Right lung (tissue), 5 donors: ENCODE data around the gene PTGER3. TPM values are rescaled to one million over a fixed set of nuclear protein-coding genes. Genes with fewer than 3 reads are reported as not detected.

ENCODE experiments used
- DNase-seq, 2 donors: peaks; one replicate each; pipeline ENCODE4 v3.0.0-alpha.2; 2013
- polyA plus RNA-seq, 5 donors: library from polyadenylated mRNA; unstranded; fragments of 120-200 nt; gene quantifications; one replicate each; pipeline versions ENCODE4 v1.2.1 to v1.2.3, GENCODE V29; 2013; ENCODE audit warnings: inconsistent platforms in 1 of 5, low replicate concordance in 1 of 5; ENCODE audit not compliant: insufficient read length in 5 of 5, insufficient read depth in 1 of 5

Gene PTGER3
- polyA plus RNA-seq, 5 donors, result 0.17 to 0.50 (median 0.41) TPM

DNA sequence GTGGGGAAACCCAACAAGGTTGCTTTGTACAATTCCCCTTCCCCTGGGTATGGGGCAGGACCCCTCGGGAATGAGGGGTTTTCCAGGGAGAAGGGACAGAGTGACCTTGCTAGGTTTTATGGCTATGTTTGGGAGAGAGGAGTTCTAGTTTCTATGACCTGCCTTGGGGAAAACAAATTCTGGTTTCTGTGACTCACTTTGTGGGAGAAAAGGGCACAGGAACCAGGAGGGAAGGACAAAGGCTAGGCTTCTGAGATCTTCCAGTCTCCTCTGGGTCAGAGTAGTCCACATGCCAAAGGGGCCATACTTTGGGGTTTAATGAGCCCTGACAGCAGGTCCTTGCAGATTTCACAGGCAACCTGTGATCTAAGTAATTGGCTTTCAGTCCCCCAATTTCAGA lies 5.5 kb upstream of the PTGER3 start:
- DNase-seq, result no peak

DNA sequence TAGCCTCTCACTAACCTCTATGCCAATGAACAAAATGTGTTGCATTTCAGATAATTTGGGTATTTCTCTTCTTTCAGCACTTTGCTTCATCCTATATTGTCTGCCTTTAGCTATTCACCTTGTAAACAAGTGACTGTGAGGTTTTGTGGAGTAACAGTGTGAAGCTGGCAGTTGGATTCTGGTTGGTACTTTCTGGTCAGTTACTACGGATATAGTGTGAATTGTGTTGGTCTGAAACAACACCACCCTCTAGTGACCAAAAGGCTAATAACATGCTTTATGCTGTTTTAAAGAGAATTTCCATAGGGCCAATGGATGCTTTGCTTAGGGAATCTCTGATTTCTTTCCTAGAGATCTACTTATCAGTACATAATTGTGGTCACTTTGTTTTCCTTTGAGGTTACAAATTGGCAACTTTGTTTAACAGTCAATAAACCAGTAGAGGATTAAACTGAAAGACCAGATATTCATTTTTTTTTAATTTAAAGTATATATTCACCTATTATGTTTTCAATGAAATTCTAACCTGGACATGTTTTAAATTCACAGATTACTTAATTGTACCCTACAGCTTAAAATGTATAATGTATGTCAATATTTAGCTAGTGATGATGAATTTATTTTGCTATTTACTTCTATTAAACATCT lies 2.5 kb upstream of the PTGER3 start:
- peak; percentile 49 to 70 for DNase-seq

DNA sequence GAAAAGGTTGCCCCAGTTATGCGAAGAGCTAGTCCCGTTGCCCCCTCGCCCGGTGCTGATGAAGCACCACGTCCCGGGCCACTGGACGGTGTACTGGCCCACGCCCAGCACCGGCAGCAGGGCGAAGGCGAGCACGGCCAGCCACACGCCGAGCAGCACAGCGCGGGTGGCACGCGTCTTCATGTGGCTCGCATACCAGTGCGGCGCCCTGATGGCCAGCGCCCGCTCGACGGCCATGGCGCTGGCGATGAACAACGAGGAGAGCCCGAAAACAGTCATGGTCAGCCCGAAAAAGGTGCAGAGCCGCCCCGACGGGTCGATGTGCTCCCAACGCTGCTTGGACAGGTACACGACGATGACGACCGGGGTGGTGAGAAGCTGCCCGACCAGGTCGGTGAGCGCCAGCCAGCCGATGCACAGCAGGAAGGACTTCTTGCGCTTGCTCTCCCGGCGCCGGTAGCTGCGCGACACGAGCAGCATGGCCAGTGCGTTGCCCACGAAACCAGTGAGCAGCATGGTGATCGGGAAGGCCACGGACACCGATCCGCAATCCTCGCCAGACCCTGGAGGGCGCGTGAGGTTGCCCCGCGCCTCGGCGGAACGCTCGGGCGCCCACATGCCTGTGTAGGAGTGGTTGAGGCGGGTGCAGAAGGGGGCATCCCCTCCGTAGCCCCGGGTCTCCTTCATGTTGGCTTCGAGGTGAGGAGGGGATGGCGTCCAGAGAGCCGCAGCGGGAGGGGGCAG lies 553 bp downstream of the PTGER3 start:
- peak in 1 of 2 donors; percentile 6 for DNase-seq

DNA sequence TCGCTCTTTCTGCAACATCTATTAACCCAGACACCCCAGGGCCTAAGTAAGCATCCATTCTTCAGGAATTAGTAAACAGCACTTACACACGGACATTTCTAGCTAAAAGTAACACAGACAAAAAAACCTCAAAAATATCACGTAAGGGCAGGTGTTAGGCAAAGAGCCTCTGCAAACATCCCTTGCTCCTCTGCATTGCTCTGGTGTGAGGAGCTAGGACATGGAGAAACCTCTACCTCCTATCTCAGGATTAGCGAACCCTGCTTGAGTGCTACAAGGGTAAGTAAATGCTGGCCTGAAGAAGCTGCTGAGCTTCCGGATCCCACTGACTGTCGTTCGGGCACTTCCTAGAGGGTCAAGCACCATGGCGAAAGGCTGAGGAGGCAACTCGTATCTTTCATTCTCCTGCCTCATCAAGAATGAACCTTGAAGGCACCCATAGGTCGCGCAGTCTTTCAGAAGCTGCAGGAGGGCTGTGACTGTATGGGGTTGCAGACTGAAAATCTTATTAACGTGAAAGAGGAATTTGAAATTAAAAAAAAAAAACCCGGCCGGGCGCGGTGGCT lies 2.1 kb downstream of the PTGER3 start:
- DNase-seq, result no peak

DNA sequence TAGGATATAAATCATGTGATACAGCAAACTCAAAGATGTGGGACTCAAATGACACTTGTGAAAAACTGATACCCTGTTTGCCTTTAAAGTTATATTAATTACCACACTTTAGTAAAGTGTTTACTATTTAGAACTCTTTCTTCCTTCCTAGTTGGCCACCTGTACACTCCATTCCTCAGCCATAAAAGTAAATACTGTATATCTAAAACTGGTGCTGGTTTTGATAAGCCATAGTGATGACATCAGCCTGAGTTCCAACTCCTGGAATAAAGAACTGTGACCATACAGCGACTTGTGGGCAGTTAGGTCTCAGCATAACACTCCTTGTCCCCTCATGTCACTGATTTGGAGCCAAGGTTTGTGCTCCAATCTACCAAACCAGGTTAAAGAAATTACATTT lies 2.8 kb downstream of the PTGER3 start:
- no peak for DNase-seq

DNA sequence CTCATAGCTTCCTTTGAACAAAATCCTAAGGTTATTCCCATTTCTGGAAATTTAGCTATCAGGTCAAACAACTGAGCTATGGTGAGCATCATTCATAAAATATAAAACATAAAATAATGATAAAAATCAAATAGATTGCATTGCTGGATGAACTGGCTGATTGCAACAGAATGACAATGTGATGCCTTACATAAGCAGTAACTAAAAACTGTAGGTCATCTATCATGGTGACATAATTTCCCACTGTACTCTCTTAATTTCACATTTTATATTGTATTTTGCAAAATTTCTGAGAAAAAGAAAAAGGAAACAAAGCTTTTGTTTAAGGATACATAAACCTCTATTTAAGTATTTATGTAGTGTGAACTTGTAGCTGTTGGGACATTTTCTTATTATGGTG lies 4.6 kb downstream of the PTGER3 start:
- no peak for DNase-seq

DNA sequence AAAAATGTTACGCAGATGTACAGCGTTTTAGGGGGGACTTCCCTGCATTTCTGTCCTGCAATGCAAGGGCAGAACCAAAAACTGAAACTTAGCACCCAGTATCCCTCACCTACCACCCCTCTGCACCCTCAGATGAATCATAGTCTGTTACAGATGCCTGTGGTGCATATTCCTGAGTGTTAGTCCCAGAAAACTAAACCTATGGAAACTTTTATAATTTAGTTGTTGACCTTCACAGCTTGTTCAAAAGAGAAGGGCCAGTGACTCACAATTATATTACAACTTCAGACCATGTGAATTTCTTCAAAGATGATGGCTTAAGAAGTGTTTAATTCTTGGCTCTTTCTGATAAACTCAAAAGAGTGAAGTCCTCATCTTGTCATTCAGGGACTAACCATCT lies 5.8 kb downstream of the PTGER3 start:
- DNase-seq, result no peak

DNA sequence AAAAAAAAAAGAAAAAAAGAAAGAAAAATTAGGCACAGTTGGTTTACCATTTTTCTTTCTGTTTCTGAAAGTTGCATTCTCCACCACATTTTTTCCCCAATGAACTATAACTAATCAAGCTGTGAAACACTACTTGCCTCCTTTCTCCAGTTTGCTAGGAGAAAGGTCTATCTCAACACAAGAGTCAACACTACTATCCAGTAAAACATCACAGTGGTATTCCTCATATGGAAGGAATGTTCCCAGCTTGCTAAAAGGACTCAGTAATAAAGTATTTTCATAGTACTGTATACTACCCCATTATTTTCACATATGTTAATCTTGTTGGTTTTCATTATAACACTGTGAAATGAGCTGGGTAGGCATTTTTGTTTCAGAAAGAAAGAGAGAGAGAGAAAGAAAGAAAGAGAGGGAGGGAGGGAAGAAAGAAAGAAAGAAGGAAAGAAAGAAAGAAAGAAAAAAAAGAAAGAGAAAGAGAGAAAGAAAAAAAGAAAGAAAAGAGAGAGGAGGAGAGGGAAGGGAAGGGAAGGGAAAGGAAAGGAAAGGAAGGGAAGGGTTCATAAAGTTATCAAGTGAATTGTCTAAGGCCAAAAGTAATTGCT lies 7.9 kb downstream of the PTGER3 start:
- DNase-seq, result no peak

DNA sequence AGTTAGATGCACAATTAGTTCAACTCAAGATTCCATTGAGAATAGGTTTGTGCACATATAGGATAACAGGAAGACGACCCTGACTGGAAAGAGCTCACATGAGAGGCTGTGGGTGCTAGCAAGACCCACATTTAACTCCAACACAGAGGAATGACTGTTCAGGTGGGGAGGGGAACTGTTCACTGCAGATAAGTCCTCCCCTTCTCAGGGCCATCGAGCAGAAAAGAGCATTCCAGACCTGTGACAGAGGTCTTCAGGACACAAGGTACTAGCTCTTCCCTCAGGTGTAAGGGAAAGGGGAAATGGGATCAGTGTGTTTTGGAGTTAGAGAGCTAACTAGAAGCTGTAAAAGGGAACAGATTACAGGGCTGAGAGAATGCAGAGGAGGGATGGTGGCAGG lies 8.7 kb downstream of the PTGER3 start:
- no peak for DNase-seq

DNA sequence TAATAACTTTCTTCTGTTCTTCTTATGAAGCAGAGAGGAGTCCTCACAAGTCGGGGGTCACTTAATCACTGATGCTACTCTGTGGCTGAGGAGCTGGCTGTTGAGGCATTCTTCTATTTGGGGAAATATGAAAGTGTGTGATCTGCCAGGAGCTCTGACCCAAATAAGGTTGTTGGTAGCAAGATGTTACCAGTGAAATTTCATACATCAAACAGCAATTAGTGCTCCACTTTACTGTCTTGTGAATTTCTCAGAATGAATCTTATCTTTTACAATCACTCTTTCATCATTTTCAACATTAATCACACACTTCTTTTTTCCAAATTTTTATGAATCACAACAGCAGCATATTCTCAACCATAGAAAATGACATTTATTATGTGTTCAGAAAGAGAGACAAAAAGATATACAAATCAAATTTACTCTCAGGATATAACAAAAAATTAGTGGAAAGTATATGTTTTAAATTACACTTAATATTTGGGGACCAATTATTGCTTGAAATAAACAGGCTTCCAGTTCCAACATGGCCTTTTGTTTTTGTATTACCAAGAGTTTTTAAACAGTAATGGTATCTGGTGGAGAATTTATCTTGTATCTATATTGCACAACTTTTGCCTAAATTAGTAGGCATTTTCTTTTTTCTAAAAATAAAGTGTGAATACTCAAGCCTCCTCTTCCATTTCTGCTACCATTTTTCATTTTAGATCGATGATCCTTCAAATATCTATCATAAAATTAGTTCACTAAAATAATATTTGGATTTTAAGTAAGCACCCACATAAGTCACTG lies 9.6 kb downstream of the PTGER3 start:
- DNase-seq, result no peak

DNA sequence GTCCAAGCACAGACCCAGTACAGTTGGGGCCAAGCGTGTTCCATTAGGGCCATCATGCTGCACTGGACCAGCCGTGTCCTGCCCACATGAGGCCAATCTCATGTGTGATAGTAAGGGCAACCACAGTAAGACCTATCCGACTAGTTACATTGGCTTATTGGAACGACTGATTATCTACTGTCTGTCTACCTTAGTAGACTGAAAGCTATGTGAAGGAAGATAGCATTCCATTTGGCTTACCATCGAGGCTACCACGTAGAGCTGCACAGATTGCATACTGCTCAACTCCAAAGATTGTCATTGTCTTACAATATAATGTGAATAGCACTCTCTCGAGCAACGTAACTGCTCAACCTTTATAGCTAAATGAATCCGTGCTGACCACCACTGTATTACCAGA lies 10.6 kb downstream of the PTGER3 start:
- DNase-seq, result no peak

DNA sequence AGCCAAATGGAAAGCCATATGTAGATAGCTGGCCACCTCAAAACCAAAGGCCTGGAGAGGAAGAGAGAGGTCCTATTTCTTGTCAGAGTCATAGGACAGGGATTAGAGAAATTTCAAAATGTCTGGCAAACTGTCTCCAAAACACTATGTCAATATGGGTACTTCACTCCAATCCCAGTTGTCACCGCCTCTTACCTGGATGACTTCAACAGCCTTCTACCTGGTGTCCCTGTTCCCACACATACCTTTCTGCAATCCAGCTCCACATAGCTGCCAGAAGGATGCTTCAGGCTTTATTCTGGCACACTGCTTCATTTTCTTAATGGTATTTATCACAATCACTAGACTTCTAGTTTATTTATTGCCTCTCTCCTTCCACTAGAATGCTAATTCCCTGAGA lies 14.5 kb downstream of the PTGER3 start:
- DNase-seq, result no peak

DNA sequence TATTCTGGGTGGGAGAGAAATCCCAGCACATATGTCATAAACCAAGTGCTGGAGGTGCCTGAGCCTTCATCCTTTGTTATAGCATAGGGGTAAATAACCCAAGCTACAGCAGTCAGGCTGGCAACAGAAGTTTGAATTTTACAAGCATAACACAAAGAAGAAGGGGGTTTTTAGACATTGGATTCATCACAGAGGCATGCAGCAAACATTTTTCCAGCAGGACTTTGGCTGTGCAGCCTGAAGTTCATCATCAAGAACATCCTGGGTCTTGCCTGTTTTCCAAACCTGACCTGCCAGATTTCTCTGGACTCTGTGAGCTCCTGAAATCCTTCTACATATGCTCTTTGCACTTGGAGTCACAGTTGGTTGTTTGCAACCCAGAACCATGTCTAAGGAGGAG lies 16.2 kb downstream of the PTGER3 start:
- no peak for DNase-seq

DNA sequence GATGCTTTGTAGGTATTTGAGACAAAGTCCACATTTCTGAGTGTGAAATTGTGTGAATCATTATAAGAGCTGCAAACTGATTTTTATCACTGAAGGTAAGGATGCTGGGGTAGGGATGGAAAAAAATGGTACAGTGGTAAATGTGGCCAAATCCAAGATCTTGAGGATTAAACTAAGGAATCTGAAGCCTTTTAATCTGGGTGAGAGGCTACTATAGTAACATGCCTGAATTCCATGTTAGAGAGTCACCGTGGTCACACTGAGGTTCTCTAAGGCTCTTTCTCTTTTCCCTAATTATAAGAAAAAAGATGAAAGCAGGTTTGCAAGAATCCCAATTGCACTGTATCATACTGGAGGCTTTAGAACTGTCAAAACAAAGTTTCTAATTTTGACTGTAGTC lies 17.6 kb downstream of the PTGER3 start:
- no peak for DNase-seq

DNA sequence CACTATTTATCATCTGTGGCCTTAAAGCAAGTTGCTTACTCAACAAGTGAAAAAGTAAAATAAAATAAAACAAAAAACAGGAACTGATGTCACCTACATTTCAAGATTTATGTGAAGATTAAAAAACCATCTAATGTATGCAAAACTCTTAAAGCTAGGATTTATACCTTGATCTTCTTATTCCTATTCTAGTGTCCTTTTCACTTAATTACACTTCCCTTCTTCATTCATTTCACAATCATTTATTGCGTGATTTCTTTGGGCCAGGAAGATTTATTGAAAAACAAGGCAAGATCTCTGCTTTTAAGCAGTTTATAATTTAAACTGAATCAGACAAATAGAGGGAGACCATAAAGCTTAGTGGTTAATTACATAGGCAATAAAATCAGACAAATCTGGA lies 18.6 kb downstream of the PTGER3 start:
- no peak for DNase-seq

DNA sequence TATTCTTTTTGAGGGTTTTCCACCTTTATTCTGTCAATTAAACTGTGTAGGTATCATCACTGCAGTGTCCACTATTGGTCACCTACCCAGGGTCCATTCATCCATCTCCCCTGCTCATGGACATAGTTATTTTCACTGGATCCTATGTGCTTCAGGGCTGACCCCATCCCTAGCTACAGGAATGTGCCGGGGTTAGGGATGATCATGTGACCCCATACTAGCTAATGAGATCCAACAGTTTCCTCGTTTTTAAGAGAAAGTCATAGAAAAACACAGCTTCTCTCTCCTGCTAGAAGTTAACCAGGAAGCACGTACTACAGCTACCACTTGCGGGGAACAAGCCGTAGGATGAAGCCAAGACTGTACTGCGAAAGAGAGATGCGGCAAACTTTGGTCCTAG lies 19.6 kb downstream of the PTGER3 start:
- DNase-seq, result no peak

DNA sequence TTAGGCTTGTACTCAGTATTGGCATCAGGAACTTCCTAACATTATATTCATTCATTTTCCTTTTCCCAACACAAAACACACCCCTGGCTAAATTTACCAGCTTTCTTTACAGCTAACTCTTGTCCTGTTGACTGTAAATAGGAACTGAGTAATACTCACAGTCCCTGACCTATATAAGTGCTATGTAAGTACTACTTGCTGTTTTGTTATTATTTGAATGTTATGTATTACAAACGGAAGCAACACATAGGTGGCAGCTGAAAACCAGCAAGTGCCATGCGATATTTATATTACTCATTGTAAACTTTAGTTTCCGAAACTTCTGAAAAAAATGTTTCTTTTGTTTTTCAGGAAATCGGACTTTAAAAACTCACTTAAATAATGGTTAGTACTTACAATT lies 21.5 kb downstream of the PTGER3 start:
- DNase-seq, result no peak

DNA sequence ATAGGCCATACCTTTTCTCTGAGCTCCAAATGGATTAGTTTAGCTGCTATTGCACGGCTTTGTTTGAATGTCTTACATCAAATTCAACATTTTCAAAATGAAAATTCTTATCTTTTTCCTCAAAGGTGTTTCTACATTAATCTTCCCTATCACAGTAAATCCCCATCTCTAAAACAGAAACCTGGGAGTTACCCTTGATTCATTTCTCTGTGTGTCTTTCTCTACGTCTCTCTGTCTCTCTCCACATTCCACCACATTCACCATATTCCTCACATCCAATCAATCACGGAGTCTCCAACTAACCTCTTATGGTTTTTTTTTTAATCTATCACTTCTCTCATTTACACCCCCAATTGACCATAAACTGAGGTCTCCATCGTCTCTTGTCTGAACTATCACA lies 24.1 kb downstream of the PTGER3 start:
- DNase-seq, result no peak

DNA sequence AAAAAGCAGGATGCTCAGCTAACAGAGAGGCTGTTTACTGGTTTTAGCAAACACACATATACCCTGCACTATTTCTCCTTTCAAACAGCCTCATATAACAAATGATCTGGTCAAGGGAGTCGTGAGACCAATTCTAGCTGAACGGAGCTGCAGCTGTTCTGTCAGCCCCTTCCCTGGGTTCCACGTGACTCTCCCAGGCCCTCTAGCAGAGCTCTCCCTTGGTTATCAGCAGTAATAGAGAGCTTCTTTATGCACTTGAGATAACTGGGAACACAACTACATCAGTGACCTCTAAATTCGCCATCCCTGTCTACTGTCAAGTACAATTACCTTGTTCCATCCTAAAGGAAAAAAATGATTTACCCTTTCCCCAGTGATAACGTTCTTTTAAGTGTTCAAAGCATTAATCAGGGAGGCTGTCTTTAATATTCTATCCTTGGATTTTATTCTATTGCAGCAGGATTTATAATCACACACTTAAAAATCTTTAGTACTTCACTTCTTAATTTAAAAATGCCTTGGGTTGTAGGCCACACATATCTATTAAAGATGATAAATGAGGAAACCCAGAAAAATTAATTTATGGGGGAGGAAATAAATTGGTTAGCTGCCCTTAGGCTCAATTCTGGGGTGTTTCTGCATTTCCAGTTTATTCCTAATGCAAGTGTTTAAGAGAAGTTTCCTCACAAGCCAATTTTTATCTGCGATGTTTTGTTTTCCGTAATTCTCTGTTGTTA lies 28.2 kb downstream of the PTGER3 start:
- no peak for DNase-seq

DNA sequence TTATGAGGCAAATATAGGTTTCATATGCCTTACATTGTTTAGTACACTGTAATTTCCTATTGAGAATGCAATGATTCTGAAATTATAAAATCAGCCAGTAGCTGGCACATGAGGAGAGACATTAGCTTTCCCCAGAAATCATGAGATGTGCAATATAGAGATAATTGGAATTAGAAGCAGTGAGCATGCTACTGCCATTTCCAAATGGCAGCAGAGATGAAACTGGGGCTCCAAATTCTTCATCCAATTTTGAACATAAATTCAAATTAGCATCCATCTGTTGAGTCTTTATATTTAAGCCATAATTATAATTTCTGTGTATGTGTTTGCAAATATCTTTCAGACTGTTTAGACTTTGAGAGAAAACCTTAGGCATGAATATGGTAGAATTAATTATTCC lies 28.8 kb downstream of the PTGER3 start:
- no peak for DNase-seq

DNA sequence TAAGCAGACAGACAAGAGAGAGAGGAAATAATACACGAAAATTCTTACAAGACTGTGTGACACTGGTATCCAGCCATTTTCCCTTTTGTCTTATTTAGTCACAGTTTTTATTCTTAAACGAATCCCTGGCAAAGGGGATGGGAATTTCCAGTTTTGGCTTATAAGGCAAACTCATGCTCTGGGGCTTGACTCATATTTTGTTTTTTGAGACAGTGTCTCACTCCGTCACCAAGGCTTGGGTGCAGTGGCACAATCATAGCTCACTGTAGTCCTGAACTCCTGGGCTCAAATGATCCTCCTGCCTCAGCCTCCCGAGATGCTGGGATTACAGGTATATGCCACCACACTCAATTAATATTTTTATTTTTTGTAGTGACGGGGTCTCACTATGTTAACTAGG lies 31.9 kb downstream of the PTGER3 start:
- no peak for DNase-seq

DNA sequence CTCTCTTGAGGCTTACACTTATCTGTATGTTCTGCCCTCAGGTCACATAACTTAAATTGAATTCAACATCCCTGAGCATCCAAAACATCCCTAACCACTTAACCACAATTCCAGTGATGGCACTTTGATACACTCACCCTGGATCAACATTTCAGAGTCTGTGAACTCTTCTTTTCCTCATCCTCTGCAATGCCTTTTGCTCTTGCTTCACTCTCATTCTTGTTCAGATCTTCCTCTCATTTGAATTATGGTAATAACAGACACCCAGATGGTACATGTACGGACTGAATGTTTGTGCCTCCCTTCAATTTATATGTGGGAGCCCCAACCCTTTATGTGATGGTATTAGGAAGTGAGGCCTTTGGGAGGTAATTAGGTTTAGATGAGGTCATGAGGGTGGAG lies 33.4 kb downstream of the PTGER3 start:
- no peak for DNase-seq
